HL-60/S4 treated with phorbol 12-myristate 13-acetate at 8.2 ng/mL for 4 days and 3 days (cell line): ENCODE measurements around the gene AGRN.
"Not testable (repeated sequence)": the region's sequence is repeated elsewhere in the genome, so short reads cannot be mapped to it uniquely, and the experiment has no call there.

Source experiments
- in situ Hi-C: fragments of 300-500 bp; cut with MboI; formaldehyde crosslinking; loops from 2 replicates; pipeline ENCODE4 v1.15.0; 2022; ENCODE audit warnings: low sequenced_read_pairs

The AGRN gene

GRCh38 chr1:1020000-1020404, at the start of gene AGRN:
Gene AGRN (plus strand): TSS chr1:1020120. CDS start chr1:1020173, 53 bp downstream.
- in situ Hi-C loops = no loop called here

DNA sequence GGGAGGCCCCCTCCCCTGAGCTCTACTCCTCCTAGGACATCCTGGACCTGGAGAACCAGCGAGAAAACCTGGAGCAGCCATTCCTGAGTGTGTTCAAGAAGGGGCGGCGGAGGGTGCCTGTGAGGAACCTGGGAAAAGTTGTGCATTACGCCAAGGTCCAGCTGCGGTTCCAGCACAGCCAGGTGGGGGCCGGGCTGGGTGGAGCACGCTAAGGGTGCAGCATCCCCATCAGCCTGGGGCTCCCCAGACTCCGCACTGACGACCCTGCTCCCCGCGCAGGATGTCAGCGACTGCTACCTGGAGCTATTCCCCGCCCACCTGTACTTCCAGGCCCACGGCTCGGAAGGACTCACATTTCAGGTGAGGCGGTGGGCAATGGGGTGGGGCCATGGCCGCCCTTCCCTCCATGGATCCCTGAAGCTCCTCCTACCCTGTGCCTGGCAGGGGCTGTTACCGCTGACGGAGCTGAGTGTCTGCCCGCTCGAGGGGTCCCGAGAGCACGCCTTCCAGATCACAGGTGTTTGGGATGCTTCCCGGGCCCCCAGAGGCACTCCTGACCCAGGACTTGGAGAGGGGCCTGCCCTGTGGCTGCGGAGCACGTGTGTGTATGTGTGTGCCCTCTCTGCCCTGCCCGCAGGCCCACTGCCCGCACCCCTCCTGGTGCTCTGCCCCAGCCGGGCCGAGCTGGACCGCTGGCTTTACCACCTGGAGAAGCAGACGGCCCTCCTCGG, 49.5 kb upstream of the AGRN start:
- in situ Hi-C loops = no loop called here

DNA sequence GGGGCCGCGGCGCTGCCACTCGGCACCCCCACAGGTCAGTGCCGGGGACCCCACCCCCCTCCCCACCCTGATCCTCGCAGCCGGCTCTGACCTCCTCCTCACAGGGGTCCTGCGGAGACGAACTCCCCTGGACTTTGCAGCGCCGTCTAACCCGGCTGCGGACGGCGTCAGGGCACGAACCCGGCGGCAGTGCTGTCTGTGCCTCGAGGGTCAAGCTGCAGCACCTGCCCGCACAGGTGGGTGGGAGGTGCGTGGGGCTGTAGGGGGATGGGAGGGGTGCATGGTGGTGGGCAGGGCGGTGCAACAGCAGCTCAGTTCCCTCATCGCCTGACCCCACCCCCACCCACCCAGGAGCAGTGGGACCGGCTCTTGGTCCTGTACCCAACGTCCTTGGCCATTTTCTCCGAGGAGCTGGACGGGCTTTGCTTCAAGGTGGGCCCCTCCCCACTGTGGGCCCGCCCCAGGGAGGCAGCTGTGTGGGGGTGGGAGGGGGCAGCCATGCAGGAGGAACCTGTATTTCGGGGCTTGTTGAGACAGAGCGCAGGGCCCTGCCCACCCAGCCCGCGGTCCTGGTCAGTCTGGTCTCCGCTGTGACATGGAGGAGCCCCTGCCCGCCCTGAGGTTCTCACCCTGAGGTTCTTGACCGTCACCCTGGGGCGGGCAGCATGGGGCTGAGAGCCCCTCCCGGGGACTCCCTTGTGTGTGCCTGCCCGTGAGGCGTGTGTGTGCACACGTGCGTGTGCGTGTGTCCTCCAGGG, 48.8 kb upstream of the AGRN start:
- in situ Hi-C loops = no loop called here

DNA sequence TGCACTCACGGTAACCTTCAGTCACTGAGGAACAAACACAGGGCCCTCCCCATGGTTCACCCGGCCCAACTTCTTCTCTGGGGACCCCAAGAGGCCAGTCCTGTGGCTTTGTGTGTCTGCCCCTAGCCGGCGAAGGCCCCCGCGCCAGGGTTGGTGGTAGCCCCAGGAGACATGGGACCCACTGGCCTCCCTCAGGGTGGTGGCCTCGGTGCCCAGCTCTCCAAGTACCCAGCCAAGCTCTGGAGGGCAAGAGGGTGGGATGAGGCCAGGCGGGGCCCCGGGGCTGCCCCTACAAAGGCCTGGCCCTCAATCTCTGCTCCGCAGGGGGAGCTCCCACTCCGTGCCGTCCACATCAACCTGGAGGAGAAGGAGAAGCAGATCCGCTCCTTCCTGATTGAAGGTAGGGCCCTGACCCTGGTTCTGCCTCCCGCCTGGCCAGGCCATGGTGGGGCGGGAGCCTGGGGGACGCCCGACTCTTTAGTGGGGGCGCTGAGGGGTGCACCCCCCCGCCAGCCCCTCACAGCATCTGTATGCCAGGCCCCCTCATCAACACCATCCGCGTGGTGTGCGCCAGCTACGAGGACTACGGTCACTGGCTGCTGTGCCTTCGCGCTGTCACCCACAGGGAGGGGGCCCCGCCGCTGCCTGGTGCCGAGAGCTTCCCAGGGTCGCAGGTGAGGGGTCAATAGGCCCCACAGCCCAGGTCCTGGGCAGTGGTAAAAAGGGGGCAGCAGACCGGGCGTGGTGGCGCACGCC, 48.0 kb upstream of the AGRN start:
- in situ Hi-C loops = no loop called here

GRCh38 chr1:972726-973458, 47.0 kb upstream of the AGRN start:
- in situ Hi-C loops = no loop called here

DNA sequence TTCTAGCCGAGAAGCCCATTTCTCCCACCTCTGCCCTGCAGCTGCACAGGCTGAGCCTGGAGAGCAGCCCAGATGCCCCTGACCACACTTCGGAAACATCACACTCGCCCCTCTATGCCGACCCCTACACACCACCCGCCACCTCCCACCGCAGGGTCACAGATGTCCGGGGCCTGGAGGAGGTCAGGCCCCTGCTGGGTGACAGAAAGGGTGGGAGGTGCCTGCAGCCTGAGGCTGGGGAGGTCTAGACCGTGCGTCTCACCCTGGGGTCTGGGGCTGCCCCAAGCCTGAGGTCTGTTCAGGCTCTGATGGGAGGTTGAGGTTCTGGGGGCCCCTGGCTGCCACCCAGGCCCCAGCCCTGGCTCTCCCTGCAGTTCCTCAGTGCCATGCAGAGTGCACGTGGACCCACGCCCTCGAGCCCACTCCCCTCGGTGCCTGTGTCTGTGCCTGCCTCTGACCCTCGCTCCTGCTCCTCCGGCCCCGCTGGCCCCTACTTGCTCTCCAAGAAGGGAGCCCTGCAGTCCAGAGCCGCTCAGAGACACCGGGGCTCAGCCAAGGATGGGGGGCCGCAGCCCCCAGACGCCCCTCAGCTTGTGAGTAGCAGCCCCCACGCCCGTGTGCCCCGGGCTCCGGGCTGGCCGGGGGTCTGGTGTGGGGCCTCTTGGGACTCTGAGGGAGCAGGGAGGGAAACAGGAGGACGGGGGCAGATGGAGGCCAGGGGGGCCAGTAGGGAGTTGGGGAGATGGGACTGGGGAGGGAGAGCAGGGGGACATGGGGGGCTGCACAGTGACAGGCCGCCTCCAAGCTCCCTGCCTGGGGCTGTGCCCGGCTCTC, 46.2 kb upstream of the AGRN start:
- in situ Hi-C loops = no loop called here

GRCh38 chr1:974293-974640, 45.7 kb upstream of the AGRN start:
- in situ Hi-C loops = no loop called here

DNA sequence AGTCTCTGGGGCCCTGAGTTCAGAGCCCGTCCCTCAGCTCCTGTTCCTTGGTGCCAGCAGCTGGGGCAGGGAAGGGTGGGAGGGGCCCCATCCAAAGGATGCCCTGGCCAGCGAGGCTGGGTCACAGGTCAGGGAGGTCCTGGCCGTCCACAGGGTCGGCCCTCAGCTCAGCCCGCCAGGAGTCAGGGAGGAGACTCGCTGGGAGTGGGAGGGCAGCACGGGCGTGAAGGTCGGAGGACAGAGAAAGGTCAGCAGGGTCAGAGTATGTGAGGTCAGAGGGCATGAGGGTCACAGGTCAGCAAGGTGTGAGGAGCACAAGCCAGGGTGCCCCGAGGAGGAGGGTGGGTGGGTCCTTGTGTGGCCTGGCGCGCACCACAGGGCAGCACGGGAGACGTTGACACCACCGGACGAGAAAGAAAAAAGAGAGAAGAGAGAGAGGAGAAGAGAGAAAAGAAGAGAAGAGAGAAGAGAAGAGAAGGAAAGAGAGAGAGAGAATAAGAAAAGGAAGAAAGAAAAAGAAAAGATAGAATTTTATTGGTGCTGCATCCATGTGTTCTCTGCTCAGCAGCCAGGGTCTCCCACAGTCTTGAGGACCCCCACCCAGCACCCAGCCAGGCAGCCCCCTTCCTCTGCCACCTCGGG, 45.1 kb upstream of the AGRN start:
- in situ Hi-C loops = no loop called here

DNA sequence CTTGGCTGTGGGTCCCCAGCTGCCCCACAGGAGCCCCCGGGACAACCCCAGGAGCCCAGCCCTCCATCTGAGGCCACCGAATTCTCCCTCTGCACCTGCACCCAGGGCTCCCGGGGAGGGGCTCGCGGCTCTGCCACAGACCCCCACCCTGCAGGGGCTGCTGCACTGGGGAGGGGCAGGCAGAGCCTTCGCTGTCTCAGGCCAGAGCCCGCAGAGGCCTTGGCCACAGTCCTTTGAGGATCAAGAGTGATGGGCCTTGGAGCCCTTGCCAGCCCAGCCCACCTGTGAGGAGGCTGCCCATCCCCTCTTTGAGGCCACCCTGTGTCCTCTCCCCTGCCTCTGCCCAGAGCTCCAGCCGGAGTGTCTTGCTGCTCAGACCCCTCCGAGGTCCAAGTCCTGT, 44.6 kb upstream of the AGRN start:
- in situ Hi-C loops = no loop called here

- in situ Hi-C loops = no loop called here
Measured at GRCh38 chr1:975896-976683, 43.8 kb upstream of the AGRN start.

- in situ Hi-C loops = not testable (repeated sequence)
Measured at GRCh38 chr1:976791-977190, 43.1 kb upstream of the AGRN start.

GRCh38 chr1:978069-978834, 41.7 kb upstream of the AGRN start:
- in situ Hi-C loops = no loop called here

- in situ Hi-C loops = no loop called here
Measured at GRCh38 chr1:978835-979743, 40.8 kb upstream of the AGRN start.

- in situ Hi-C loops = no loop called here
Measured at GRCh38 chr1:979744-980072, 40.2 kb upstream of the AGRN start.

DNA sequence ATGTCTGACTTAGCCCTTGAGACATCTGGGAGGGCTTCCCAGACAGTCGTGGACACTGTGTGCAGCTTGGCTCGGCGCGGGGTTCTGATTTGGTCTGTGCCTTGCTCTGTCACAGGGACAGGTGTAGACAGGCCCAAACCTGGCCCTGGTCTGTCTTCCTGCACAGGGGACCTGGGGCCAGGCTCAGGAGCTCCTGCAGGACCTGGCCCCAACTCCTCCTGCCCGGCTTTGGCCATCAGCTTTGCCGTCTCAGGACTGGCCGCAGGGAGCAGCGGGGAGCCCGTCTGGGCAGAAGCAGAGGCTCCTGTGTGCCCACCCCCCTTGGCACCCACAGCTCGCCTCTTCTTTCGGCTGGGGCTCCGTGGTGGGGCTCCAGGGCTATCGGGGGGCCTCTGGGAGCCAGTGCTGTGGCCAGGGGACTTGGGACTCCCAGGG, 39.8 kb upstream of the AGRN start:
- in situ Hi-C loops = no loop called here

DNA sequence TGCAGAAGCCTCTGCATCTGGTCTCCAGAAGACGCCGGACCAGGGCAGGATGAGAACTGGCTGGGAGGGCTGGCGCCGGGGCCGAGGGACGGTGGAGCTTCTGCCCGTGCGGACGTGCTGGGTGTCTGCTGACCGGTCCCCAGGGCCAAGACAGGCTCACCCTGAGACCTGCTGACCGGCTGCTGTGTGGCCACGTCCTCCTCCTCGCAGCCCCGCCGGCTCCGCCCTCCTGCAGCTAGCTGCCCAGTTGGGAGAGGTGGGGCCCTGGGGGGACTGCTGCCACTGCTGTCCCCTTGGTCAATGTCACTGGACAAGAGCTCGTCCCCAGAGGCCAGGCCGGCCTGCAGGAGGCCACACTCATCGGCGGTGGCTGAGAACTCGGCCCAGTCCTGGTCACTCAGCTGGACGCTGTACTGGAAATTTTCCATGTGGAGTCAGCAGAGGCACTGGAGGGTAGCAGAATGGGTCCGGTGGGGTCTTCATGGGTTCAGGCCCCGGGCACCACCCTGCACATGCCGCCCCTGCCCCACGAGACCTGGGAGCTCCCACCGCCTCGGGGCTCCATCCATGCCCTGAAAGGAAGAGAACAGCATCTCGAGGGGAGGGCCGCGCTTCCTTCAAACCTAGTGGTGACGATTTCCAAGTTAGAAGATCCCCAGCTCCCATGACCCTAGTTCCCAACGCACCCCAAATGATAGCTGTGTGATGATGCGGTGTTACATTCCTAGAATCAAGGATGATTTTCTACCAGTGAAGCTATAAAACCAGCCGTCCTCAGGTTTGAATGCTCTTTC, 39.1 kb upstream of the AGRN start:
- in situ Hi-C loops = no loop called here
